HG03457 (cell line): ENCODE results near the gene VTA1.
"Not testable (repeated sequence)": the region's sequence is repeated elsewhere in the genome, so short reads cannot be mapped to it uniquely, and the experiment has no call there.

ENCODE experiments used
- ATAC-seq: cut with Tn5 transposase; IDR thresholded peaks from one replicate; pipeline ENCODE4 v1.9.1; 2021; ENCODE audit warnings: moderate number of reproducible peaks; ENCODE audit not compliant: unreplicated experiment

The VTA1 gene

GRCh38 chr6:142167486-142167885, 20.4 kb downstream of the VTA1 start:
- ATAC-seq, result no peak

GRCh38 chr6:142171351-142171750, 24.3 kb downstream of the VTA1 start:
- no peak for ATAC-seq

GRCh38 chr6:142172758-142173157, 25.7 kb downstream of the VTA1 start:
- ATAC-seq, result no peak

- ATAC-seq, result no peak
Observed at GRCh38 chr6:142173980-142174379, 26.9 kb downstream of the VTA1 start.

GRCh38 chr6:142174703-142175102, 27.6 kb downstream of the VTA1 start:
- no peak for ATAC-seq

- ATAC-seq, result no peak
Observed at GRCh38 chr6:142178129-142178528, 31.1 kb downstream of the VTA1 start.

GRCh38 chr6:142182004-142182403, 34.9 kb downstream of the VTA1 start:
- no peak for ATAC-seq

- no peak for ATAC-seq
Observed at GRCh38 chr6:142183351-142183750, 36.3 kb downstream of the VTA1 start.

- ATAC-seq, result no peak
Observed at GRCh38 chr6:142184307-142184706, 37.2 kb downstream of the VTA1 start.

- ATAC-seq, result no peak
Observed at GRCh38 chr6:142185641-142186040, 38.6 kb downstream of the VTA1 start.

- ATAC-seq, result no peak
Observed at GRCh38 chr6:142187209-142187608, 40.1 kb downstream of the VTA1 start.

- ATAC-seq, result not testable (repeated sequence)
Observed at GRCh38 chr6:142188341-142188740, 41.3 kb downstream of the VTA1 start.

- no peak for ATAC-seq
Observed at GRCh38 chr6:142189057-142189456, 42.0 kb downstream of the VTA1 start.

GRCh38 chr6:142192343-142192742, 45.3 kb downstream of the VTA1 start:
- ATAC-seq, result no peak

GRCh38 chr6:142193621-142194020, 46.6 kb downstream of the VTA1 start:
- ATAC-seq, result no peak

GRCh38 chr6:142195862-142196541, 48.9 kb downstream of the VTA1 start:
- no peak for ATAC-seq

- no peak for ATAC-seq
Observed at GRCh38 chr6:142200846-142201628, 54.0 kb downstream of the VTA1 start.

GRCh38 chr6:142207265-142207877, 60.3 kb downstream of the VTA1 start:
- no peak for ATAC-seq

- no peak for ATAC-seq
Observed at GRCh38 chr6:142210606-142211005, 63.5 kb downstream of the VTA1 start.

- no peak for ATAC-seq
Observed at GRCh38 chr6:142213402-142213801, 66.3 kb downstream of the VTA1 start.

GRCh38 chr6:142218446-142218845, 71.4 kb downstream of the VTA1 start:
- no peak for ATAC-seq

GRCh38 chr6:142222022-142222421, 75.0 kb downstream of the VTA1 start:
- ATAC-seq, result no peak
